K562 (cell line): ENCODE measurements around the gene FOXP3.

Experiments
- ARID2 ChIP-seq: fragments of 450-650 bp; IDR thresholded peaks from 2 replicates; pipeline ENCODE4 v1.6.1; 2017; ENCODE audit warnings: antibody characterized with exemption, mild to moderate bottlenecking
- CTCF ChIP-seq, 3 experiments: IDR thresholded peaks in 2 of 3; conservative IDR thresholded peaks in 1 of 3; 2 replicates each; pipeline ENCODE4 v1.5.1; 2011 to 2012; ENCODE audit warnings: low read length in 3 of 3, mild to moderate bottlenecking in 3 of 3, control low read depth in 2 of 3, improper control_type of control experiment in 1 of 3, inconsistent platforms in 1 of 3, low read depth in 1 of 3, mixed read lengths in 1 of 3, moderate library complexity in 1 of 3; ENCODE audit not compliant: insufficient read depth in 2 of 3
- ESRRA ChIP-seq: fragments of 450-650 bp; IDR thresholded peaks from 2 replicates; pipeline ENCODE4 v1.6.1; 2014; ENCODE audit warnings: low read depth, mild to moderate bottlenecking, moderate library complexity, borderline replicate concordance
- HNRNPL ChIP-seq: fragments of 200-400 bp; formaldehyde crosslinking; IDR thresholded peaks from 2 replicates; pipeline ENCODE4 v1.6.1; 2017; ENCODE audit warnings: low read depth, mild to moderate bottlenecking, low read length
- L3MBTL2 ChIP-seq: fragments of 450-650 bp; IDR thresholded peaks from 2 replicates; pipeline ENCODE4 v1.6.1; 2016; ENCODE audit warnings: mild to moderate bottlenecking, moderate library complexity
- PHF8 ChIP-seq: fragments of 200-600 bp; sonication (generic); IDR thresholded peaks from 2 replicates; pipeline ENCODE4 v1.6.1; 2012; ENCODE audit warnings: mixed run types, mild to moderate bottlenecking, inconsistent platforms, low read length, moderate library complexity, borderline replicate concordance
- POLR2A ChIP-seq: fragments of 450-650 bp; conservative IDR thresholded peaks from 2 replicates; pipeline ENCODE4 v1.6.1; 2016
- POLR2AphosphoS5 ChIP-seq: IDR thresholded peaks from 2 replicates; pipeline ENCODE4 v1.6.1; 2011; ENCODE audit warnings: mild to moderate bottlenecking, low read depth, low read length, moderate library complexity; ENCODE audit not compliant: control insufficient read depth, insufficient read depth
- SIRT6 ChIP-seq: IDR thresholded peaks from one replicate; pipeline ENCODE4 v1.6.1; 2012; ENCODE audit warnings: low read depth, mild to moderate bottlenecking, control low read depth, inconsistent platforms, low read length, moderate library complexity
- ZKSCAN1 ChIP-seq: fragments of 150-350 bp; IDR thresholded peaks from 2 replicates; pipeline ENCODE4 v1.6.1; 2016; ENCODE audit warnings: low read depth, low read length
- TF ChIP-seq, protein P1 (sequence below): sonication (generic); formaldehyde crosslinking; IDR thresholded peaks from 2 replicates; pipeline ENCODE4 v1.8.1; 2023; ENCODE audit warnings: mild to moderate bottlenecking, missing genetic modification reagents
- TF ChIP-seq, protein P2 (sequence below), 2 experiments: fragments of 450-650 bp in 1 of 2; sonication (generic) in 1 of 2; formaldehyde crosslinking in 1 of 2; IDR thresholded peaks in 1 of 2; conservative IDR thresholded peaks in 1 of 2; 2 replicates each; pipeline versions ENCODE4 v1.6.1 to v1.8.1; 2016 to 2023; ENCODE audit warnings: mild to moderate bottlenecking in 2 of 2, moderate library complexity in 2 of 2, inconsistent platforms in 1 of 2, missing genetic modification reagents in 1 of 2
- TF ChIP-seq, protein P3 (sequence below): fragments of 250-450 bp; sonication (Bioruptor Pico); IDR thresholded peaks from 2 replicates; pipeline ENCODE4 v1.8.0; 2021; ENCODE audit warnings: mild to moderate bottlenecking, moderate library complexity
- TF ChIP-seq, protein P4 (sequence below): sonication (generic); formaldehyde crosslinking; IDR thresholded peaks from 2 replicates; pipeline ENCODE4 v1.8.0; 2023; ENCODE audit warnings: mild to moderate bottlenecking, missing genetic modification reagents

DNA sequence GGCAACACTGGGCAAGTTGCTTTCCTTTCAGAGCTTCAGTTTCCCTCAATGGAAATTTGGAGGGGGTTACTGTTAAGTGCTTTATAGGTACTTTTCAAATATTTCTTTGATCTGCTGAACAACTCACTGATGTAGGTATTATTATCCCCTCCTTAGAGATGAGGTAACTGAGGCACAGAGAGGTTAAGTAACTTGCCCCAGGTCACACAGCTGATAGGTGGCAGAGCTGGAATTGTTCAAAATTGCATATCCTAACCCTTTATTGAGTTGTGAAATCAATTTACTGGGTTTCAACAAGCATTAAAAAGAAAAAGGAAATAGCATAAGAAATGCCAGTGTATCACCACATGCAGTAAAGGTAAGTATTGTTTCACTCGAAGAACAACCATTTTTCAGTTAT lies 11.7 kb upstream of the FOXP3 start:
- no peak for TF ChIP-seq HNRNPL
- TF ChIP-seq POLR2A, result no peak
- no peak for TF ChIP-seq POLR2AphosphoS5
- no peak for TF ChIP-seq CTCF (IDR thresholded peaks at IDR 0.05 in 2 of 3, conservative IDR thresholded peaks at IDR 0.05 in 1 of 3; ENCODE audit: insufficient read depth in 2 of 3, low read depth in 1 of 3, low read length in 3 of 3)
- TF ChIP-seq, protein P1, sequence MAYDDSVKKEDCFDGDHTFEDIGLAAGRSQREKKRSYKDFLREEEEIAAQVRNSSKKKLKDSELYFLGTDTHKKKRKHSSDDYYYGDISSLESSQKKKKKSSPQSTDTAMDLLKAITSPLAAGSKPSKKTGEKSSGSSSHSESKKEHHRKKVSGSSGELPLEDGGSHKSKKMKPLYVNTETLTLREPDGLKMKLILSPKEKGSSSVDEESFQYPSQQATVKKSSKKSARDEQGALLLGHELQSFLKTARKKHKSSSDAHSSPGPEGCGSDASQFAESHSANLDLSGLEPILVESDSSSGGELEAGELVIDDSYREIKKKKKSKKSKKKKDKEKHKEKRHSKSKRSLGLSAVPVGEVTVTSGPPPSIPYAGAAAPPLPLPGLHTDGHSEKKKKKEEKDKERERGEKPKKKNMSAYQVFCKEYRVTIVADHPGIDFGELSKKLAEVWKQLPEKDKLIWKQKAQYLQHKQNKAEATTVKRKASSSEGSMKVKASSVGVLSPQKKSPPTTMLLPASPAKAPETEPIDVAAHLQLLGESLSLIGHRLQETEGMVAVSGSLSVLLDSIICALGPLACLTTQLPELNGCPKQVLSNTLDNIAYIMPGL (CRISPR knock-in tag), result no peak
- TF ChIP-seq ARID2, result no peak
- TF ChIP-seq, protein P2, sequence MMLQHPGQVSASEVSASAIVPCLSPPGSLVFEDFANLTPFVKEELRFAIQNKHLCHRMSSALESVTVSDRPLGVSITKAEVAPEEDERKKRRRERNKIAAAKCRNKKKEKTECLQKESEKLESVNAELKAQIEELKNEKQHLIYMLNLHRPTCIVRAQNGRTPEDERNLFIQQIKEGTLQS (IDR thresholded peaks at IDR 0.05), result no peak
- TF ChIP-seq, protein P2 (CRISPR knock-in tag; conservative IDR thresholded peaks at IDR 0.05), result no peak
- TF ChIP-seq PHF8, result no peak
- no peak for TF ChIP-seq ESRRA
- TF ChIP-seq, protein P3, sequence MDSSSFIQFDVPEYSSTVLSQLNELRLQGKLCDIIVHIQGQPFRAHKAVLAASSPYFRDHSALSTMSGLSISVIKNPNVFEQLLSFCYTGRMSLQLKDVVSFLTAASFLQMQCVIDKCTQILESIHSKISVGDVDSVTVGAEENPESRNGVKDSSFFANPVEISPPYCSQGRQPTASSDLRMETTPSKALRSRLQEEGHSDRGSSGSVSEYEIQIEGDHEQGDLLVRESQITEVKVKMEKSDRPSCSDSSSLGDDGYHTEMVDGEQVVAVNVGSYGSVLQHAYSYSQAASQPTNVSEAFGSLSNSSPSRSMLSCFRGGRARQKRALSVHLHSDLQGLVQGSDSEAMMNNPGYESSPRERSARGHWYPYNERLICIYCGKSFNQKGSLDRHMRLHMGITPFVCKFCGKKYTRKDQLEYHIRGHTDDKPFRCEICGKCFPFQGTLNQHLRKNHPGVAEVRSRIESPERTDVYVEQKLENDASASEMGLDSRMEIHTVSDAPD (CRISPR knock-in tag), result no peak
- TF ChIP-seq SIRT6, result no peak
- TF ChIP-seq, protein P4, sequence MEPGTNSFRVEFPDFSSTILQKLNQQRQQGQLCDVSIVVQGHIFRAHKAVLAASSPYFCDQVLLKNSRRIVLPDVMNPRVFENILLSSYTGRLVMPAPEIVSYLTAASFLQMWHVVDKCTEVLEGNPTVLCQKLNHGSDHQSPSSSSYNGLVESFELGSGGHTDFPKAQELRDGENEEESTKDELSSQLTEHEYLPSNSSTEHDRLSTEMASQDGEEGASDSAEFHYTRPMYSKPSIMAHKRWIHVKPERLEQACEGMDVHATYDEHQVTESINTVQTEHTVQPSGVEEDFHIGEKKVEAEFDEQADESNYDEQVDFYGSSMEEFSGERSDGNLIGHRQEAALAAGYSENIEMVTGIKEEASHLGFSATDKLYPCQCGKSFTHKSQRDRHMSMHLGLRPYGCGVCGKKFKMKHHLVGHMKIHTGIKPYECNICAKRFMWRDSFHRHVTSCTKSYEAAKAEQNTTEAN (CRISPR knock-in tag), result no peak
- no peak for TF ChIP-seq ZKSCAN1
- no peak for TF ChIP-seq L3MBTL2
